BE2C (cell line): ENCODE measurements around the gene SLC39A2.

ENCODE experiments used
- DNase-seq: peaks from one replicate; pipeline ENCODE4 v3.0.0-alpha.2; 2020
- H3K27me3 ChIP-seq: fragments of 250-450 bp; sonication (Bioruptor Pico); 2 replicates; pipeline ENCODE4 v1.5.1; 2020; ENCODE audit warnings: mild to moderate bottlenecking
- H3K36me3 ChIP-seq: fragments of 250-450 bp; sonication (Bioruptor Pico); 2 replicates; pipeline ENCODE4 v1.5.1; 2020; ENCODE audit warnings: mild to moderate bottlenecking
- H3K4me1 ChIP-seq: fragments of 250-450 bp; sonication (Bioruptor Pico); 2 replicates; pipeline ENCODE4 v1.5.1; 2020
- H3K4me3 ChIP-seq: 2 replicates; pipeline ENCODE4 v1.5.1; 2011; ENCODE audit warnings: low read depth, low read length
- H3K9me3 ChIP-seq: fragments of 250-450 bp; sonication (Bioruptor Pico); 2 replicates; pipeline ENCODE4 v1.5.1; 2020
- TF ChIP-seq, protein P1 (sequence below): IDR thresholded peaks from 2 replicates; pipeline ENCODE4 v1.5.1; 2012; ENCODE audit warnings: mild to moderate bottlenecking, low read depth, low read length

The SLC39A2 gene

DNA sequence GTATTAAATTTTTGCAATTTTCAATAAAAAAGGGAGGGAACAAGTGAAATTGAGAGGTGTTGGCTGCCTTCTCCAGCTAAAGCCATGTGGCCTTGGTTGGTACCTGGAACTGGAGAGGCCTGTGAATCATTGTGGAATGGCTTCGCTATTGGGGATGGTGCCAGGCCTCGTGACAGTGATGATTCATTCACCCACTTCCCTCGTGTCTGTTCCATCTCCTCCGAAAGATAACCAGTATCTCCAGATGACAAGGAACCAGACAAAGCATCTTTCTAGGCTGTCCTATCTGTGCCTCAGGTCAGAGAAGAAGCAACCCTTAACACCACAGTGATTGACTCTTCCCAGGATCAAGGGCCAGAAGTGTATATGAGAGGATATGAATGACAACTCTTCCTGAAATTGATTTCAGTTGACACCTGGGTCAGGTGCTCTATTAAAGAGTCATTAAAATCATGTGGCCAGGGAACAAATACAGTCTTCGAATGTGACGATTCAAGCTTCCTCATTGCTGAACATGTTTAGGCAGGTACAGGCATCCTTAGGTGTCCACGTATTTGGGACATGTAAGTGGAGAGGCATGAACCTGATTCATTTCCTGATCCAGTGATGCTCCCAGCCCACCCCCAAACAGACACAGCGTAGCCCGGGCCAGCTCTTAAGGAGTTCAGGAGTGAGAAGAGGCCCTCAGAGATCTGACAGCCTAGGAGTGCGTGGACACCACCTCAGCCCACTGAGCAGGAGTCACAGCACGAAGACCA, 42.8 kb downstream of the SLC39A2 start, which contains the start of gene RNASE7:
RNASE7 (plus strand) TSS at position 687 of the 758 bp plus-strand sequence. CDS start 631 bp downstream, outside the sequence.
- H3K4me1 ChIP-seq: peaks cover 32% of the 10 kb centered on the region
- no peak within 1 kb of the TSS for H3K4me3 ChIP-seq
- no peaks in the 10 kb centered on the region for H3K9me3 ChIP-seq
- TF ChIP-seq, protein P1, sequence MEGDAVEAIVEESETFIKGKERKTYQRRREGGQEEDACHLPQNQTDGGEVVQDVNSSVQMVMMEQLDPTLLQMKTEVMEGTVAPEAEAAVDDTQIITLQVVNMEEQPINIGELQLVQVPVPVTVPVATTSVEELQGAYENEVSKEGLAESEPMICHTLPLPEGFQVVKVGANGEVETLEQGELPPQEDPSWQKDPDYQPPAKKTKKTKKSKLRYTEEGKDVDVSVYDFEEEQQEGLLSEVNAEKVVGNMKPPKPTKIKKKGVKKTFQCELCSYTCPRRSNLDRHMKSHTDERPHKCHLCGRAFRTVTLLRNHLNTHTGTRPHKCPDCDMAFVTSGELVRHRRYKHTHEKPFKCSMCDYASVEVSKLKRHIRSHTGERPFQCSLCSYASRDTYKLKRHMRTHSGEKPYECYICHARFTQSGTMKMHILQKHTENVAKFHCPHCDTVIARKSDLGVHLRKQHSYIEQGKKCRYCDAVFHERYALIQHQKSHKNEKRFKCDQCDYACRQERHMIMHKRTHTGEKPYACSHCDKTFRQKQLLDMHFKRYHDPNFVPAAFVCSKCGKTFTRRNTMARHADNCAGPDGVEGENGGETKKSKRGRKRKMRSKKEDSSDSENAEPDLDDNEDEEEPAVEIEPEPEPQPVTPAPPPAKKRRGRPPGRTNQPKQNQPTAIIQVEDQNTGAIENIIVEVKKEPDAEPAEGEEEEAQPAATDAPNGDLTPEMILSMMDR: no peak
- no peaks in the 10 kb centered on the region for H3K36me3 ChIP-seq
- no peak for DNase-seq
- no peaks in the 10 kb centered on the region for H3K27me3 ChIP-seq

DNA sequence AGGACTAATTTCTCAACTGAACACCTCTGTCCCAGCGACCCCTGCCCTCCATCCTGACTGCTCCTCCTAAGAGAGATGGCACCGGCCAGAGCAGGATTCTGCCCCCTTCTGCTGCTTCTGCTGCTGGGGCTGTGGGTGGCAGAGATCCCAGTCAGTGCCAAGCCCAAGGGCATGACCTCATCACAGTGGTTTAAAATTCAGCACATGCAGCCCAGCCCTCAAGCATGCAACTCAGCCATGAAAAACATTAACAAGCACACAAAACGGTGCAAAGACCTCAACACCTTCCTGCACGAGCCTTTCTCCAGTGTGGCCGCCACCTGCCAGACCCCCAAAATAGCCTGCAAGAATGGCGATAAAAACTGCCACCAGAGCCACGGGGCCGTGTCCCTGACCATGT, 43.8 kb downstream of the SLC39A2 start:
- Histone ChIP-seq H3K36me3 (no peaks in the 10 kb centered on the region), H3K4me3 (no peak overlapping the region), H3K27me3 (no peaks in the 10 kb centered on the region), H3K4me1 (peaks cover 32% of the 10 kb centered on the region), H3K9me3 (no peaks in the 10 kb centered on the region)
- TF ChIP-seq, protein P1: no peak
- no peak for DNase-seq

DNA sequence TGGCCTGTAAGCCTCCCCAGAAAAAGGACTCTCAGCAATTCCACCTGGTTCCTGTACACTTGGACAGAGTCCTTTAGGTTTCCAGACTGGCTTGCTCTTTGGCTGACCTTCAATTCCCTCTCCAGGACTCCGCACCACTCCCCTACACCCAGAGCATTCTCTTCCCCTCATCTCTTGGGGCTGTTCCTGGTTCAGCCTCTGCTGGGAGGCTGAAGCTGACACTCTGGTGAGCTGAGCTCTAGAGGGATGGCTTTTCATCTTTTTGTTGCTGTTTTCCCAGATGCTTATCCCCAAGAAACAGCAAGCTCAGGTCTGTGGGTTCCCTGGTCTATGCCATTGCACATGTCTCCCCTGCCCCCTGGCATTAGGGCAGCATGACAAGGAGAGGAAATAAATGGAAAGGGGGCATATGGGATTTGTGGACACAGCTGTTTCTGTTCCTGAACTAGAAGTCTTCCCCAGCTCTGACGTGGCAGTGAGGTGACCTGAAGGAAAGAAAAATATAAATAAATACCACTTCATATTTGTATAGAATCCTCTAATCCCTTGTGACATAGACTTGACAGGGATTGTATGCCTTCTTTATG, 44.4 kb downstream of the SLC39A2 start:
- Histone ChIP-seq H3K27me3 (no peaks in the 10 kb centered on the region), H3K36me3 (no peaks in the 10 kb centered on the region), H3K4me1 (peaks cover 32% of the 10 kb centered on the region), H3K9me3 (no peaks in the 10 kb centered on the region), H3K4me3 (no peak overlapping the region)
- no peak for DNase-seq
- TF ChIP-seq, protein P1: no peak

DNA sequence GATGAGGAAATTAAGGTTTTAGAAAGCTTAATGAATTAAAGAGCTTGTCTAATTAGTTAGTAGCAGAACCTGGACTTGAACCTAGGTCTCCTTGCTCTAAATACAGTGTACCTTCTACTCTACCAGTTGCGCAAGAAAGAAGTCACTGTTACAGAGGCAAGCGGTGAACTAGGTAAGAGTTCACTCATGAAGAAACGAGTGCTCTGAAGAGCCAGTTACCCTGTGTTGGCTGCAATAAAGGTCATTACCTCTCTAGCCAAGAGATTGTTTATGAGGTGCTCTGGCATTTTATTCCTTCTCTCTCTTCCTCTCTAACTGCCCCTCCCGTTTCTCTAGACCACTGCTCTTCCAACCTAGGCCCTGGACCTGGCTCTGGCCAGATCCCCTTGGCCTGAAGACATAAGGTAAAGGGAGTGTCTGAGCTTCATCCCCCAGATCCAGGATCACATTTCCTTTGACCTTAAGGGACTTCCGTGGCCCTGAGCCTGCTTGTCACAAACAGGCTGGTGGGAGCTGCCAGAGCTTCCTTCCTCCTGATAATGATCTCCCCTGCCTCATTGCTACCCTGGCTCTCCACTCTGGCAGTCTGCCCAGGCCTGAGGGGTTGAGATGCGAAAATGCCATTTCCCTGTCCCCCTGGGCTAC, 45.0 kb downstream of the SLC39A2 start:
- TF ChIP-seq, protein P1: no peak
- Histone ChIP-seq H3K36me3 (no peaks in the 10 kb centered on the region), H3K4me3 (no peak overlapping the region), H3K9me3 (no peaks in the 10 kb centered on the region), H3K27me3 (no peaks in the 10 kb centered on the region), H3K4me1 (peaks cover 32% of the 10 kb centered on the region)
- DNase-seq: peak; percentile 93

DNA sequence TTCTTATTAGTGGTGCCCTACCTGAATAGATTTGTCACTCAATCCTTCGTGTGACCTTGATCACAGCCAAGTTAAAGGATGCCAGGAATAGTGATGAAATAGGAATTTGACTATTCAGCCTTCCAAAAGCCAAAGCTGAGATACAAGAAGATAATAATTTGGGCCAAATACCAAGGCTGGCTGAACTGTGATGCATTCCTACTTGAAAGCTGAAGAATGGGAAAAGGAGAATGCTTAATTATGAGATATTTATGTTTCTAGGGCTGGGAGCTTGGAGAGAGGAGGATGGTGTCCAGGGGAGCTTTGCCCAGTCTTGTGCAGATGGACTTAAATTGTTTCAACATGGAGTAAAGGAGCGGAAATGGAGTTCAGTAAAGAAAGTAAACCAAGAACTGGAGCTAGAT, 48.3 kb downstream of the SLC39A2 start:
- Histone ChIP-seq H3K4me1 (peaks cover 20% of the 10 kb centered on the region), H3K9me3 (no peaks in the 10 kb centered on the region), H3K4me3 (no peak overlapping the region), H3K36me3 (no peaks in the 10 kb centered on the region), H3K27me3 (no peaks in the 10 kb centered on the region)
- no peak for DNase-seq
- TF ChIP-seq, protein P1: no peak
